Islet precursor cell (in vitro differentiated cells): Measurements from ENCODE around the gene USP7.
A peak's percentile ranks its signal among the peaks of the same experiment; 100 is the strongest.
"Not testable (repeated sequence)": the region's sequence is repeated elsewhere in the genome, so short reads cannot be mapped to it uniquely, and the experiment has no call there.

ENCODE experiments used
- DNase-seq: peaks from one replicate; pipeline ENCODE4 v3.0.0-alpha.2; 2018

Gene USP7

DNA sequence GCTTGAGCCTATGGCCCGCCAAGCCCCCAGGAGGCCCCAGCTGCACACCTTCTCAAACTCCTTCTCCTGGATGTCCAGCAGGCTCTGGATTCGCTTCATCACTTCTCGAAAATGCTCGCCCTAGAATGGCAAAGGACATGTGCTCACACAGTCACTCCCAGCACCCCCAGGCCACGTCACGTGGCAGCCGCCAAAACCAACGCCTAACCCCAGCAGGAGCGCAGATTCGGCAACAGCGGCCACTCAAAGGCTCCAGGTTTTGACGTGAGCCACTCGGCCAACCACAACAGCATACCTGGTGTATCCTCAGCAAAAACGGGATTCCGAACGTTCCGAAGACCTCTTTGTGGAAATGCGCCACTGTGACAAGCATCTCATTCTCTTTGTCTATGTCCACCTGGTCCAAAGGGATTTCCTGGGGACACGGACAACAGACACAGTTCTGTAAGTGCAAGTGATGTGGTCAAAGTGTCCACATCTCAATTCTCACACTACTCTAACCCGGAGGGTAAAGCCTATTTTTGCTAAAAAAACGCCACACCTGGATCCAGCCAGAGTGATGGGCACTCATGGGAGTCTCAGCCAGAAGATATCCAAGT, 68.9 kb downstream of the USP7 start:
- no peak for DNase-seq

DNA sequence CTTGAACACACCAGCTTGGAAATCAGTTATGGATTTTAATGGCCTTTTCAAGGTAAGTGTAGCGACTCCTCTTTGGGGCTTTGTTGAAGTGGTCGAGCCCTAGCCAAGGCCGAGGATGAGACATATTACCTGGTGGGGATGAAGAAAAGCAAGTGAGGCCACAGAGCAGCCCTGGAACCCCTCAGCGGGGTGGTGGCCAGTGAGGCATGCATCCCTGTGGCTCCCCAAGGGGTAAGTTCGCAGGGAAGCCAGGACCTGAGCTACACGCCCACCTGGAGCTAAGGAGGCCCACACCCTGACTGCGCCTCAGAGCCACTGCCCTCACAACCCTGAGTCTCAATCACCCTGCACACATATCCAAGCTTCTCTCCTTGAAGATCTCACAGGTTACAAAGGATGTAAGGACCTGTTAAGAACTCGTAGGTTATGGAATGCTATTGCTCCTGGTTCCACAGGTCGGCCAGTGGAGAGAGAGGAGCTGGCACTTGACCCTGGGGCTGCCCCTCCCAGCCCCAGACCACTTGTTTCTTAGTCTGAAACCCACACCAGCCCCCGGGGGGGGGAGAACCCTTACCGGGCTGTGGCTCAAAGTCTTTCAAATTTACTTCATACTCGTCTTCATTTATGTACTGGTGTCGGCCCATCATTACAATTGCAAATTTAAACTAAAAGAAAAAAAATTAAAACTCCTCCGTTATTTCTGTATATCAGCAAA, 69.6 kb downstream of the USP7 start:
- DNase-seq: no peak

DNA sequence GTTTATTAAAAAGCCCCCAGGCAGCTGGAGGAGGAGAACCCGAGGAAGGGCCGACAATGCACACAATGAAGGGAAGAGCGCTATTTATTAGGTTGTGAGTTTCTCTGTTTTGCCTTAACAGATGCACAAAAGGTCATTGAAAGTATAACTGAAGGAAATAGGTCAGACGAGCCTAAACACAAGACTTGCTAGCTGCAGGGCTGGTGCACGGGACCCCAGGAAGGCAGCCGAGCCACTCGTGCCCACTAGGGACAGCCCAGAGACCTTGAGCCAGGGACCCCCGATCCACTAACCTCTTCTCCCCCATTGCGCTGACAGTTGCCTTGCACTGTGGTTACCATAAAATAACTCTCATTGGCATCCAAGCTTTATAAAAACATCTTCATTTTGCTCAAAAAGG, 70.3 kb downstream of the USP7 start:
- no peak for DNase-seq

DNA sequence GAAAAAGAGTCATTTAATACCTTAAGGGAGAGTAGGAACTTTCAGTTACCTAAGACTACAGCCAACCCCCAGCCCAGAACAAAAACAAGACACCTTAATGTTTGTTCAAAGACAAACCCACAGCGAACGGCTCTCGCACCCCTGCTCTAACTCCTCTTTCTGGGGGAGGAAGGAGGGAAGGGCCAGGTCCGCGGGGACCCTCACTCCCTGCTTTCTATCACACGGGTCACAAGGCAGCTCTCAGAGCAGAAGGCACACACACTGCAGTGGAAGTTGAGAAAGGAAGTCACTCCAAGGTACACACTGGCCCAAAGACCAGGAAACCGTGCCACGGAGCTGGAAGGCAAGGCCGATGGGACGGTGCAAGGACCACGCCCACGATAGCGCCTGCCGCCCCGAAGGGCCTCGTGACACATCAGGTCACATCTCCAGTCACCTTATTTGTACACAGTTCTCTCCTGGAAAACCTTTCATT, 71.6 kb downstream of the USP7 start:
- DNase-seq: no peak

DNA sequence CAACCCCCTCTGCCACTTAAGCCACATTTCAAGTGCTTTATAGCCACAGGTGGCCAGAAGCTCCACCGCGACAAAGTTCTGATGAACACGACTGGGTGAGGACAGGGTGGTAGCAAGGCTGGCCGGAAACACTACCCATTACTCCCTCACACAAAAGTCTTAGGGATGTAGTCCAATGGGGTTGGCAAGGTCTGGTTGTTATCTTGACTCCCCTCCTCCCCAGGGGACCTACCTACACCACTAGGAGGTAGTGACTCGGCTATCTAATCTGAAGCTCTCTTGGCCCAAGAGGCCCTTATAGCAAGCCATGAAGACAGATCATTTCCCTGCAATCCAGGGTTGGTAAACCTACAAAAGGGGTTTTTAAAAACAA, 73.2 kb downstream of the USP7 start:
- no peak for DNase-seq

DNA sequence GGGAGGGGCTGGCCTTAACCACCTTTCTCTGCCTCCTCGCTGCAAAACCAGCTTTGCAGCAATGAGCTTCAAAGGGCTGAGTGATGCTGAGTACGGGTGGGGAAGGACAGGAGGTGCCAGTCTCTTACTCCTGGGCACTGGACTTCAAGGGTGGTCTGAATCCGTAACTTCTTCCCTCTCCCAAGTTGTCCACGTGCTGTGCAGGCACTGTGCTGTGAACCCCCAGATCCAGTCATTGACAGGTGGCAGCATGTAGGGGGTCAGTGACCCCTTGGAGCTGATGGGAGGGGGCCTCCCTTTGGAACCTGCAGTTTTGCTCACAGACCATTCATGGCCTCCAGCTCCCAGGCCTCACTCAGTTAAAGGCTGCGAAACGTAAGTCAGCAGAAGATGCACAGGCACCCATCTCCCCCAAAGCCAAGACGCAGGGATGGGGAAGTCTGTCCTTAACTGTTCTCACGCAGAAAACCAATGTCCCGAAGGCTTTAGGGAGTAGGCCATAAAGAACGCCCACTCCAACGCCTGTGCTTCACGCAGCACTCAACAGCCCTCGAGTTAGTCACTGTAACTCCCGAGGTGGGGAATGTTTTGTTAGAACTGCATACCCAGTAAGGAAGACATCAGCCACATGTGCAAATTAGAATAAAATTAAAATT, 73.7 kb downstream of the USP7 start:
- DNase-seq: no peak

DNA sequence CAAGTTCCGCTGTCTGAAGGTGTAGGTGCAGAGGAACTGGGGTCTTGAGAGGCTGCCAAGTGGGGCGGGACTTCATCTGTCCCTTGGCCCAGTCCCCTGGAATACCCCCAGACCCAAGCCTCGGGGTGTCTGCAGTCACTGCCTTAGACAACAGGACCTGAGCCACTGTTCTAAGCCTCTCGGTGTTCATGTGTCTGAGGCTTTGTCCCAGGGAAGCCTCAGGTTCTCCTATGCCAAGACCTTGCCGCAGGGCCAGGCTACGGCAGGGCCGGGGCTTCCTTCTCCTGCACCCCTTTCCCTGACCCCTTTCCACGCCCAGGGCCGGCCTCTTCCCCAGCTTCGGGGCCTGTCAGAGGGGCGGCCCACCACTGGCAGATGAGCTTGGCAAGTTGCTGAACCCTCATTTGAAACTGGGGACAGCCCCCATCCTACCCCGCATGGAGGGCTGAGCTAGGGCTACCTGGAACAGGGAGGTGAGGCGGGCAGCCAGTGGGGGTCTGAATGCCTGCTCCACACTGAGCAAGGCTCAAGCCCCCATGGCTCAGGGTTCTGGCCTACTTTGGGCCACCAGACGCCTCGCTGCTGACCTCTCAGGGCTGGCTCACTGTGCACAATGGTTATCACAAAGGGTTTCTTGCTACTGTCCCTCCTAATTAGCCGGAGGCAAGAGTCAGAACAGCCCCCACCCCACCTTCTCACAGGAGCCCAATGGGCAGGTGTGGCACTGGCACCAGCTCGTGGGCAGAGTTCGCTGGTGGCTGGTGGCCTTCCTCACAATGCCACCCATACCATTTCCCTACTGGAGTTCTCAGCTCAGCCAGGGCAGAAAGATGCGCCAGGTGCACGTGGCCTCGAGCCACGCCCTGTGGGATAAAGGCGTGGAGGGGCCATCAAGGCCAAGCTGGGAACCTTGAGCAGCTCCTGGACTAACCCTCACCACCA, 74.5 kb downstream of the USP7 start:
- DNase-seq: no peak

DNA sequence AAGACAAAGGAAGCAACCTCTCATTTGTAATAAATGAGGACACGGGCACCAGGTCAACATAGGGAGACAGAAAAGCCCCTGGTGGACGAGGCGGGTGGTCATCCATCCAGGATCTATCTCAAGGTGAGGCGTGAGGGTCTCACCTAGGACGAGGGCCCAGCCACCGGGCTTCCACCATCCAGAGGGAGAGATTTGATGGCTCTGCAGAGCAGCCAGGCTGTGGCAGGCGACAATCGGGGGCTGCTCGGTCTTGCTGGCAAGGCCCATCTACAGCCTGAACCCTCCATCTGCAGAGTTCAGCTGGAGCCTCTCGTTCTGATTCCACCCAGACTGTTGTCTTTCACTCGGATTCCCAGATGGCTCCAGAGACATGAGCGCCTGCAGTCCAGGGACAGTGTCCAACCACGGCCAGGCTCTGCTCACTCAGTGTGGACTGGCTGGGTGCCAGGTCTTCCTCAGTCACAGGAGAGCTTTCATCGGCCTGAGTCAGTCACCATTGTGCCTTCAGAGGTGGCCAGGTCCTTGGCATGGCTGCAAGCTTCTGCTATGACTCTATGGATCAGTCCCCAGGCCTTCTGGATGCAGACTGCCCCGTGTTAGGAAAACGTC, 75.7 kb downstream of the USP7 start:
- peak; percentile 48 for DNase-seq

DNA sequence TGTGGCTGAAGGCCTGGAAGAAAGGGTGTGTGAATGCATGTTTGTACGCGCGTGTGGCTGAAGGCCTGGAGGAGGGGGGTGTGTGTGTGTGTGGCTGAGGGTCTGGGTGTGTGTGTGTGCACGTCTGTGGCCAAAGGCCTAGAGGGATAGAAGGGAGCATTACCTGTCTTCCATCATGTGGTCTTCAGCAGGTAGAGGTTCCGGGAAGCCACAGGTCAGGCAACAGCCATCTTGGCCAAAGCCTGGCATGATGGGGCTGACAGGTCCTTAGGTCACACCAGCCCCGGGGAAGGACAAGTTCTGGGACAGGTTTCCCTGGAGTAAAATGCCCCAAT, 76.3 kb downstream of the USP7 start:
- DNase-seq: peak; percentile 51

DNA sequence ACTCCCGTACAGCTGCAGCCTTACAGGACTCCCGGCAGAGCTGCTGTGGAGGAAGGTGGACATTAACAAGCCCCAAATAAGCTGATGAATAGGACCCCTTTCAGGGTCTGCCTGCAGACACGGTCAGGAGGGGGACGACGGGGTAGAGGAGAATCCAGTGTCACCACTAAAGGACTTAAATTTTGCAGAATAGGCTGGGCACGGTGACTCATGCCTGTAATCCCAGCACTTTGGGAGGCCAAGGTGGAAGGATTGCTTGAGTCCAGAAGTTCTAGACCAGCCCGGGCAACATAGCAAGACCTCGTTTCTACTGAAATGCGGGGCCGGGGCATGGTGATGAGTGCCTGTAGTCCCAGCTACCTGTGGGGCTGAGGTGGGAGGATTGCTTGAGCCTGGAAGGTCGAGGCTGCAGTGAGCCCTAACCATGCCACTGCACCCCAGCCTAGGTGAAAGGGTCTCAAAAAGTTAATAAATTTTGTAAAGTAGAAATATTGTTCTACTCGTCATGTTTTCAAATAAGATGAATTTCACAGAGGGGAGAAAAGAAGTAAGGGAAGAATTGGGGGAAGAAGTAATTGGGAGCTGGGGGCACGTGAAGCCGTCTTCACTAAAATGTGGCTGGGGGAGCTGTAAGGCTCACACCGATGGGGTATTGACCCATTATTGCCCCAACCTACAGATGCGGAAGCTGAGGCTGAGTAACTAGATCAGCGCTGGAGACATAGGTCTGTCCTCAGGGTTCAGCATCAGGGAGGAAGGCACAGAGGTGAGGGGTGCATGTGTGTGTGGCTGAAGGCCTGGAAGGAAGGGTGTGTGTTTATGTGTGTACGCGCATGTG, 76.9 kb downstream of the USP7 start:
- DNase-seq: no peak

DNA sequence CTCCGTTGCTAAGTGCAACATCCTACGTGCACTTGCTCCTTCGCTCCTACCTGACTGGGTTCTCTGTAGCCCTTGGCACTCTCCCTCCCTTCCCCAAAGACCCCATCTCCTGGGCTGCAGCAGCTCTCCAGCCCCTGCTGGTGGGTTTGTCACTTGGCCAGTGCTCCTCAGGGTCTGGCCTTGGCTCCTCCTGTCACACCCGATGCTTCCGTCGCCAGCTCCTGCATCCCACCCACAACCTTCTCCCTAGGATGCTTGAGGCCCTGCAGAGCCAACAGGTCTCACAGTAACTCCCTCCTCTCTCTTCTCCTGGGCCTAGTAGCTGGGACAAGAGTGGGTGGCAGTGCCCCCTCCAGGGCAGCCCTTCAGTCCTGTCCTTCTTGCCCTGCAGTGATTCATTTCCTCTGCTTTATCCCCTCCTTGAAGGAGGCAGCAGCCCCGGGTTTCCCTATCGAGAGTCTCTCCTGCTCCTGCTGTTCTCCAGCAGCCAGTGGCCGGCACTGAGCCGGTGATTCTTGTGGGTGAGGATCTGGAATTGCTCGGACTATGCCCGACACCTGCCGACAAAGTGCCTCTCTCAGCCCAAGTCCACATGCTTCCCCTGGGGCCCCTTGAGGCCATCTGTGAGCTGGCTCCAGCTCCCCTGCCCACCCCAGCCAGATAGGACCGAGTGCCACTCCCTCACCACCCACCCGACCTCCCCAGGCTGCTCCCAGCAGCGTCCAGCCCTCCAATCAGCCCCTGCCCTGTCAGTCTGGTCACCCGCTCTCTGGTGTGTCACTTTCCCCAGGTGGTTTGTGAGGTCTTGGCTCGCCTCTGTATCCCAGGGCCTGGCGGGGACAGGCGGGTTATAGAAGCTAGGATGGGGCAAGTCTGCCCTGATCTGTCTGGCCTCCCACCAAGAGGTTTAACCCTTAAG, 77.8 kb downstream of the USP7 start:
- peak; percentile 71 for DNase-seq

DNA sequence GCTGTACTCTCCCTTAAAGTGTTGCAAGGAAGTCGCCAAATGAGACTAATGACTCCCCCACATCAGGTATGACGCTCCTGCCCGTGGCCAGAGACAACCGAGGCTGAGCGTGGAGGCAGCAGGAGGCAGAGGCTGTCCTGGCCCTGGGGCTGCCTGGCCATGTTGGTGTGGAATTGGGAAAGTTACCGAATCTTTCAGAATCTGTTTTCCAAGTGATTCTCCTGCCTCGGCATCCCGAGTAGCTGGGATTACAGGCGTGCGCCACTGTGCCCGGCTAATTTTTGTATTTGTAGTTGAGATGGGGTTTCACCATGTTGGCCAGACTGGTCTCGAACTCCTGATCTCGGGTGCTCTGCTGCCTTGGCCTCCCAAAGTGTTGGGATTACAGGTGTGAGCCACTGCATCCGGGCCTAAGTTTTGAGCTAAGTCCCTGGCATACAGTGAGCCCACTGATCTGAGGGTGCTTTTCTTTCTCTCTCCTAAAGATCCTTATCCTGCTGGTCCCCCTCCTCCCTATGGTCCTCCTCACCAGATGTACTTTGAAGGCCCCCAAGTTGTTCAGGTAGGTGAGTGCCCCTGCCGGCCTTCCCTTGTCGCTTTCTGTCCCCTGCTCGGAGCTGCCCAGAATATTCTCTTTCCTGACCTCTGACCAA, 80.9 kb downstream of the USP7 start:
- no peak for DNase-seq

DNA sequence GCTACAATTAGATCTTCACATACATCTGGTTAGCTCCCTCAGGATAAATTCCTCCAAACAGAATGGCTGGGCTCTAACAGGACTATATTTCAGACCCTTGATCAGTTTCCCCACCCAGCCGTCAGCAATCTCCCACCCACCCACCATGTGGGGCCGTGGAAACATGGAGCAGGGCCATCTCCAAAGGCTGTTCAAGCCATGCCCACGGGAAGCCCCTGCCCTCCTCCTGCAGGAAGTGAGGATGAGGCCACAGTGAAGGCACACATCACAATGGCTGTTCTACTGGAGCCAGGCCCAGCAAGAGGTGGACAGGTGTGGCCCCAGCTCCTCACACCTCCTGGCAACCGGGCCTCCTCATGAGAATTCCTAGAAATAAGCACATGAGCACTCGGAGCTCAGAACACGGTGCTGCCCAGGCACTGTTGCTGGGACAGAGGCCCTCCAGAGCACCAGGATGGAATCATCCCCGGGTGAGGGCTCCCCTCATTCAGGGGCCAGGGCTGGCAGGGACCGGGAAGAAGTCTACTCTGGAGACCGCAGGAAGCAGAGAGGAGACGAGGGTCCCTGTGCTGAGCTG, 81.6 kb downstream of the USP7 start, which contains the start of gene LITAFD:
TSS of gene LITAFD (plus strand) at position 311 of the 577 bp plus-strand sequence. CDS start 2,005 bp downstream, outside the sequence.
- DNase-seq: no peak

DNA sequence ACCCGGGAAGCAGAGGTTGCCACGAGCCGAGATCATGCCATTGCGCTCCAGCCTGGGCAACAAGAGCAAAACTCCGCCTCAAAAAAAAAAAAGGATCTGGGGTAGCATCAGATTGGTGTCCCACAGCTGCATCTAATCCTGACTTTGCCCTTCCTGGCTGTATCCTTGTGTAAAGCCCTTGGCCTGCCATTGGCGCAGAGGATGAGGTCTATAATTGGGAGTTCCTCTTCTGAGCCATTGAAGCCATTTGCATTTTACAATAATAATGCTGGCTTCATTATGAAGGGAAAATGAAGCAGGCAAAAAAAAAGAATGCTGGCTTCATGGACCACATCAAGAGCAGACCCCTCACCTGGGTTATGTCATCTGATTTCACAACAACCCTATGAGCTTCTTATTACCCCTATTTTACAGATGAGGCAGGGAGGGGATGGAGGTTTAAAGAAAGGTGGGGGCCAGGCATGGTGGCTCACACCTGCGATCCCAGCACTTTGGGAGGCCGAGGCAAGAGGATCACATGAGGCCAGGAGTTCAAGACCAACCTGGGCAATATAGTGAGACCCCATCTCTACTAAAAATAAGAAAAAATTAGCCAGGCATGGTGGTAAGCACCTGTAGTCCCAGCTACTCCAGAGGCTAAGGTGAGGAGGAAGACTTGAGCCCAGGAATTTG, 82.7 kb downstream of the USP7 start:
- DNase-seq: no peak

DNA sequence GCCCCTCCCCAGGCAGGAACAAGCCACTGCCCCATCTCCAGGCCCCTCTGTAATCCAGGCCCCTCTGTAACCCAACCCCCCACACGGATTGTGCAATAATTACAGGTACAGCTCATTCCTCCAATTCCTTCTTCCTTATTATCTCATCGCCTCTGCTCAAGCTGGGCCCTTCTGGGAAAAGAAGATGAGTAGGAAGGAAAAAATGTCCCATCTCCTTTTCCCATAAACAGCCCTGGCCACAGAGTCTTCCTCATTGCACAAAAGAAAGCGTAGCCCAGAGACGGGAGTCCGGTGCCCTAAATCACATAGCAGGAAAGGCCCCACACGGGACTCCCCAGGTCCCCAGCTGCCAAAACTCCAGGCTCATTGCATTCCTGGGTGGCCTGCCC, 85.2 kb downstream of the USP7 start:
- DNase-seq: peak; percentile 93

DNA sequence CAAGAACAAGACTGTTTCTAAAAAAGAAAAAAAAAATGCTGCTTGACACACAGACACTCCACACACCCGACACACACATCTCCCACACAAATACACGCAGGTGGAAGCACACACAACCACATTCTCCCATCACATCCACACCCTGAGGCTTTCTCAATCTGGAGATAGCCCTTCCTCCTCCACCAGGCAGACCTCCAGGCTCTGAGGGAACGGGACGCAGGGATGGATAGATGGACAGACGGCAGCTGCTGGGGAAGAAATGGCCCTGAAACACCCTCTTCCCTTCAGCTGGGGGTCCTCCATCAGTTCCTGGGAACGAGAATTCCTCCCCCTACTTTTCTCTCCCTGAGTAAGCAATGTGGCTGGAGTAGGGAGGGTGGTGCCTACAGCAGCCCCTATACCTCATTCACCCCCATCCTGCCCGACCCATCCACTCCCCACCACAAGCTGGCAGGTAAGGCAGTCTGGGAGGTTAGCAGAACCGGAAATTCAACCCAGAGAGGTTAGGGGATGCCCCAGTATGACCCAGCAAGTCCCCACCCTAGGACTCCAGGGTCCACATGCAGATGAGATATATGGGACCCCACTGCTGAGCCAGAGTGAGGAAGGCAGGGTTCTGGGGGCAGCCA, 85.7 kb downstream of the USP7 start:
- no peak for DNase-seq

DNA sequence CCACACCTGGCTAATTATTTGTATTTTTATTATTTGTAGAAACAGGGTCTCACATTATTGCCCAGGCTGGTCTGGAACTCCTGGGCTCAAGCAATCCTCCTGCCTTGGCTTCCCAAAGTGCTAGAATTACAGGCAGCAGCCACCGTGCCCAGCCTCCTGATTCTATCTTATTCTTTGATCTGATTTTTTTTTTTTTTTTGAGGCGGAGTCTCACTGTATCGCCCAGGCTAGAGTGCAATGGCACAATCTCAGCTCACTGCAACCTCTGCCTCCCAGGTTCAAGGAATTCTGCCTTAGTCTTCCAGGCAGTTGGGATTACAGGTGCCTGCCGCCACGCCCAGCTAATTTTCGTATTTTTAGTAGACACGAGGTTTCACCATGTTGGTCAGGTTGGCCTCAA, 88.4 kb downstream of the USP7 start:
- DNase-seq: not testable (repeated sequence)

DNA sequence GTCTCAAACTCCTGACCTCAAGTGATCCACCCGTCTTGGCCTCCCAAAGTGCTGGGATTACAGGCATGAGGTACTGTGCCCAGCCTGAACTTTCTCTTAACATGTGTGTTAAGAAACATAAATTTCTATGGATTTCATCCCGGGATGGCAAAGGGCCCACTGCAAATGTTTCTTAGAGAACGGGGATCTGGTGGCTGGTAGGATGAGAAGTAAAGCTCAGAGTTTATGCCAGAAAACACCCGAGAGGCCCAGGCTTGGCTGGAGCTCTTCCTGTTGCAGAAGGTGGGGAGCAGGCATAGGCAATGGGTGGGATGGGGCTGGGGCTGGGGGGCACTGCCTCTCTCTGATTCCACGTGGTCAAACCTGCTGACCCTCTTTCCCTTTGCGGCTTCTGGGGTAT, 89.3 kb downstream of the USP7 start:
- no peak for DNase-seq

DNA sequence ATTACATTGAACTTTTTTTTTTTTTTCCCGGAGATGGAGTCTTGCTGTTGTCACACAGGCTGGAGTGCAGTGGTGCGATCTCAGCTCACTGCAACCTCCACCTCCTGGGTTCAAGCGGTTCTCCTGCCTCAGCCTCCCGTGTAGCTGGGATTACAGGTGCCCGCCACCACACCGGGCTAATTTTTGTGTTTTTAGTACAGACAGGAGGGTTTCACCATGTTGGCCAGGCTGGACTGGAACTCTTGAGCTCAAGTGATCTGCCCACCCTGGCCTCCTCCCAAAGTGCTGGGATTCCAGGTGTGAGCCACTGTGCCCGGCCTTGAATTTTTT, 89.9 kb downstream of the USP7 start:
- DNase-seq: not testable (repeated sequence)
